Measurements from ENCODE around the gene PURA.

Gene PURA

DNA sequence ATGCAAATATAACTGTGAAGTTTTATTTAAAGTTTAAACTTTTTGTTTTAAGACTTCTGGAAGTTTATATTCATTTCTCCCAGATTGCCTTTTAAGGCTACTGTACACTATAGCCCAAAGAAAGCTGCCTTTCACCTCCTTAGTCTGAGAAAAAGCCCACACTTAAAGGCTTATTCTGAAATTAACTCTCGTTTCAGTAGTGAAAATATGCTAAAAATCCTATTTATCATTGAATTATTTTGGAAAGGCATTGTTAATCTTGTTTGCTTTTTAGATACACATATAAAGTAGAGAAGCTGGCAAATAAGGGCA lies 3.3 kb upstream of the PURA start:
- no peak for DNase-seq

- peak; percentile 8 for DNase-seq
Measured at GRCh38 chr5:140111011-140111858, 2.7 kb upstream of the PURA start.

DNA sequence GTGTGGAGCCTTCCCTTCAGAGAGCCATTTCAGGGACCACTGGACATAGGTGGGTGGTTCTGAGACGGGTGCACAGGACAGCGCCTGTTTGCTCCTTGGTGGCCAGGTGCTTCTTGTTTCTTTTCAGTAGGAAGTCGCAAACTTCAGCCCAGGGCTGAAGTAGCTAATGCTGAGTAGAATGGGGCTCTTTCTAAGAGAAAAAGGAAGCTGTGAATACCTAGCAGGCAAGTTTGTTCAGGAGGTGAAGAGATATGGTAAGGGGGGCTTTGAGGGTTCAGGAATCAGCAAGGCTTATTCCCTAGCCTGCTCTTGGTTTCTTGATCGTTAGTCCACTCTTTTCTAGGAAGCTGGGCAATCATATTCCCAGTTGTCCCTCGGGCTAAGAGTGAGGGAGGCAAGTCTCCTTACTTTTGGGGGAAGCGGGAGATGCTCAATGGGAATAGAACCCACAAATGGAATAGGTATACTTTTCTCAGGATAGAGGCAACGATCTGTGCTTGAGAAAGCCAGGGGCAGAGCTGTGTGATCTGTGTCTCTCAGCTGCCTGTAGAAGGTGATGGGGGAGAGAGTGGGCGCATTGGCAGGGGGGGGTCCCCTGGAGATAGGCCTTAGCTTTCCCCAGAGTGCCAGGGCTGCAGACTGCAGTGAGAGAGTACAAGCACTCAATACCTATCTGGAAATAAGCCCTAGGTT lies 1.9 kb upstream of the PURA start:
- DNase-seq, result no peak

DNA sequence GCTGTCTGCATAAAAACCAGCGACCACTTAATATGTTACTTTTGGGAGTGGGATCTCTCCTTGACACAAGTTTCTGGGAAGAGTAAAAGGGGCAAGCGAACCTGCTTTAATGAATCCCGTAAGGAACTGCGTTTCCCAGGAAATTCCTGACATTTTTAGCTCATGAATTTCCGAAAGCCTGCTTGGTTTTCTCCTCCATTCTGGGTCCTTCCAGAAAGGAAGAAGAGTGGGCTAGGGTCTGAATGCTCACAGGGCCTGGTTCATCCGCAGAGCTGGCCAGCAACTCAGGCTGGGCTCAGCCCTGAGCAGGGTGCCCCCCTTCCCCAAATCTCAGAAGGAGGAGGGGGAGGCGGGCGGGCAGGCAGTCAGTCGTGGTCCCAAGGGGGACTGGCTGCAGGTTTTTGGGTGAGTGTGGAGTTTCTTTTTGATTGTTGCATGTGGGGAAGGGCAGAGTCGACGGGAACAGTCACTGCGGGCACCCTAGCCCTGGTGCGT lies 1.2 kb upstream of the PURA start:
- DNase-seq, result no peak

DNA sequence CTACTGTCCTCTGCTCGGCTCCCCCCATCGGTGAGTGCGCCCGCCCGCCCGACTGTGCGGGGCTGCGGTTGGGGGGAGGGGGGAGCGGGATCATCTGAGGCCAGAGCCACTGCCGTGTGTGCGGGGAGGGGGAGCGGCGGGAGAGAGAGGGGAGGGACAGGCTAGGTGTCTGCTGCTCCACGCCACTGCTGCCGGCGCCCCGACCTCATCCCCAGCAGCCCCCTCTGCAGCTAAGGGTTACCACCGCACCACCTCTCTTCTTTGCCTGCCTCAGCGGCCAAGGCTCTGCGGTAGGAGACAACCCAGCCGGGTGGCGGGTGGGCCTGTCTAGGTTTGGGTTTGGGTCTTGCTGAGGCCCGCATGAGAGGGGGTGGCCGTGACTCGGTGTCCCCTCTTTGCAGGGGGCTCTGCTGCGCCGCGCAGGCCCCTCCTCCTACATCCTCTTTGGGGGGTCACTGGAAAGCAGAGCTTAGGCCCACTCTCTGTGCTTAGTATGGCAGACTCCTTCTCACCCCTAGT lies 670 bp upstream of the PURA start:
- no peak for DNase-seq

DNA sequence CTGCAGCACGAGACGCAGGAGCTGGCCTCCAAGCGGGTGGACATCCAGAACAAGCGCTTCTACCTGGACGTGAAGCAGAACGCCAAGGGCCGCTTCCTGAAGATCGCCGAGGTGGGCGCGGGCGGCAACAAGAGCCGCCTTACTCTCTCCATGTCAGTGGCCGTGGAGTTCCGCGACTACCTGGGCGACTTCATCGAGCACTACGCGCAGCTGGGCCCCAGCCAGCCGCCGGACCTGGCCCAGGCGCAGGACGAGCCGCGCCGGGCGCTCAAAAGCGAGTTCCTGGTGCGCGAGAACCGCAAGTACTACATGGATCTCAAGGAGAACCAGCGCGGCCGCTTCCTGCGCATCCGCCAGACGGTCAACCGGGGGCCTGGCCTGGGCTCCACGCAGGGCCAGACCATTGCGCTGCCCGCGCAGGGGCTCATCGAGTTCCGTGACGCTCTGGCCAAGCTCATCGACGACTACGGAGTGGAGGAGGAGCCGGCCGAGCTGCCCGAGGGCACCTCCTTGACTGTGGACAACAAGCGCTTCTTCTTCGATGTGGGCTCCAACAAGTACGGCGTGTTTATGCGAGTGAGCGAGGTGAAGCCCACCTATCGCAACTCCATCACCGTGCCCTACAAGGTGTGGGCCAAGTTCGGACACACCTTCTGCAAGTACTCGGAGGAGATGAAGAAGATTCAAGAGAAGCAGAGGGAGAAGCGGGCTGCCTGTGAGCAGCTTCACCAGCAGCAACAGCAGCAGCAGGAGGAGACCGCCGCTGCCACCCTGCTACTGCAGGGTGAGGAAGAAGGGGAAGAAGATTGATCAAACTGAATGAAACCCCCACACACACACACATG lies 654 bp downstream of the PURA start:
- peak; percentile 76 for DNase-seq

- no peak for DNase-seq
Measured at GRCh38 chr5:140115186-140115500, 1.2 kb downstream of the PURA start.

DNA sequence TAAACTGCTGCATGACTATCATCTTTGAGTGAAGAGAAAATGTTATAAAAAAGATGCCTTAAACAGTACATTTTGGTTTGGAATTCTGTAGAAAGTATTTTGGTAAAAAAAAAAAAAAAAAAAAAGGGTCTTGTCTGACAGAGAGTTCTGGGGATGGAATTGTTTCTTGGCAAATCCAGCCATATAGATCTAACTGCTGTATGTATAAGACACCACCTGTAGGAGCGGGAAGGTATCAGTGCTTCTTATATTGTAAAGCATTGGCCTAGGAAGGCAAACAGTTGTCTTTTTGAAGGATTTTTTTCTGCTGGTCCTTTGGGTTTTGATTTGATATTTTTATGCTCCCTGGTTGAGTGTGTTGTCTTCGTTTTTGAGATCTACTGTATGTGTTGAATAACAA lies 2.8 kb downstream of the PURA start:
- DNase-seq, result no peak

DNA sequence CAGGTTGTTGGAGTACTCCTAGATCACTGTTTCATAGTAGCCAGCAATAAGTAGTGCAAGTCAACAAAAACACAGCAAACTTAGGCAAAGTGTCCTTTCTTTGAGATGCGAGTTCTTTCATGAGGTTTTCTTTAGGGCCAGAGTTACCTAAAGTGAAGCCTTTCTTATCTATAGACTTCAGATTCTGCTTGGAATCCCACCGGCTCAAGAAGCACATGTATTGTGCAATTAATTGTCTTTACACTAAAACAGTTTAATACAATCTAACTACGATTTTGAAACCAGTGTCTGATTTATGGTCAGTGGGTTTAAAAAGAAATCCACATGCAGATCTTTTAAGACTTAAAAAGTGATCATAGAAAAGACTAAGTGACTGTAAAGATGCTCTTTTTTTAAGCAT lies 3.6 kb downstream of the PURA start:
- no peak for DNase-seq

- no peak for DNase-seq
Measured at GRCh38 chr5:140118302-140118936, 4.5 kb downstream of the PURA start.

- no peak for DNase-seq
Measured at GRCh38 chr5:140125637-140126036, 11.7 kb downstream of the PURA start, which contains the start of gene IGIP. Gene IGIP, plus strand, starts transcription at chr5:140125937. Its CDS starts 2,540 bp downstream, at chr5:140128477.

DNA sequence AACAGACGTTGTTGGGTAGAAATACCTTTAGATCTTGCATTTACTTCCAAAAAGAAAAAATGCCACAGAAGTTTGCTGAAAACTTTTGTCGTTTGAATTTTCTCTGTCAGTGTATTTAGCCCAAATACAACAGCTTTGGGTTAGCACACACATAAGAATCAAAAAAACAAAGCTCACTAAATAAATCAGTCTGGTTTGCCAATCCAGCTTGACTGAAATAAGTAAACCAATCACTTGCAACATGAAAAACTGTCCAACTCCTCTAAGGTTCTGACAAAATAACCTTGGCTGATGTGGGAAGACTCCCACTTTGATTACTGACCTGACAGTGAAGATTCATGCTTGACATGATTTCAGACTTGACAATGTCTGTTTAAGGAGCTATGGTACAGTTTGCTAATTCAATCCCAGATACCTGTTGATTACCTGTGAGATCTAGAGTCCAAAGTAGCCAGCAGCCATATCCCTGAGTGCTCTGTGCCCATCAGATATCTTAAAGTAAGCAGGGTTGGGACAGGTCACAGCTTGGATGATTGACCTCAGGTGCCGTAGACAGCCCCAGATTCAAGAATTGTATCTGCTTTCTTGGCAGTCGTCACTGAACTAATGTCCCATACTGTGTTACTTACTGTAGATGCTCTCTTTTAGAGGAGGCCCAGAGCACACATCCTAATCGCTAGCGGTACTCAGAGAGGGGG lies 12.6 kb downstream of the PURA start:
- no peak for DNase-seq

- DNase-seq, result no peak
Measured at GRCh38 chr5:140128376-140128775, 14.5 kb downstream of the PURA start.

- DNase-seq, result no peak
Measured at GRCh38 chr5:140130949-140131733, 17.2 kb downstream of the PURA start.

GRCh38 chr5:140131967-140132409 lies 18.1 kb downstream of the PURA start:
- DNase-seq, result peak; percentile 84

DNA sequence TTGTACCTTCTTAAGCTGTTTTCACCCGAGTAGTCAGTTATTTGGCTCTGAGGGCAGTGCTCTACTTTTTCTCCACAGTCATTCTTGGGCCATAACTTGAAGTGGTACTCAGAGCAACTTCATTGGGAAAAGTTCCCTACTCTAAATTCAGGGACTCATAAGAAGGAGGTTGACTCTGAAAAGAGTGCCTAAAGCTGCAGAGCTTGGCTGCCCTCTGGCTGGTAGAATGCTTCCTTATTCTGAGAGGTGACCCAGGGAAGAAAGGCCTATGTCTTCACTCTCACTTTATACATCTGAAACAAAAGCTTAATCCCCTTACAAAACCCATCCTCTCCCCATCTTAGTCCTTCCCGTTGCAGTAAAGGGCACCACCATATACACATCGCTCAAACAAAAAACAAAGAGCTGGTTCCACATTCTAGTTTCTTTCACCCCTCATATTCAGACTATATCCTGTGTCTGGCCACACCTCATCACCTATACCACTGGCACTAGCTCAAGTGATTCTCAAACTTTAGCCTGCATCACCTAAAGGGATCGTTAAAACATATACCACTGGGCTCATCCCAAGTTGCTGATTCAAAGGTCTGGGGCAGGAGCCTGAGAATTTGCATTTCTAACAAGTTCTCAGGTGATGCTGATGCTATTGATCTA lies 19.7 kb downstream of the PURA start:
- no peak for DNase-seq

GRCh38 chr5:140134277-140134935 lies 20.5 kb downstream of the PURA start:
- DNase-seq, result no peak

GRCh38 chr5:140135127-140135526 lies 21.2 kb downstream of the PURA start:
- DNase-seq, result no peak

DNA sequence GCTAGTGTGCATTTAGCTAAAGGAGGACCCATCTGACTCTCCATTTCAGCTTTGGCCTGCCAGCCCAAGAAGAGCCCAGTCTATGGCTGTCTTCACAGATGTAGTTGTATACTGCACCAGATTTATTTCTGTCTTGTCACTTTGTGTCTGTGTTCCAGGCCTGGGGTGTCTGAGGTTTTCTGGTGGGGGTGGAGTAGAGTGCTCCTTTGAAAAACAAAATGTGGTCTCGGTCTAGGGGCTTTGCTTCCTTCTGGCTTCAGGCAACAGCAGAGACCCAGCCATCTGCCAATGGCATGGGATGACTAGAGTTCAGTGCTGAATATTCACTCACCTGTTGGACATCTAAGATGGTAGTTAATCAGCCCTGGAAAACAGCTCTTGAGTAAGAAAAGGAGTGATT lies 22.7 kb downstream of the PURA start:
- no peak for DNase-seq

- no peak for DNase-seq
Measured at GRCh38 chr5:140140435-140140834, 26.5 kb downstream of the PURA start.

All from inflammatory macrophage treated with lipopolysaccharide for 4 hours (primary cell).